Measurements from ENCODE around the gene NABP1.

GRCh38 chr2:191676790-191677645 lies 918 bp upstream of the NABP1 start:
- TF ChIP-seq CTCF (IDR thresholded peaks at IDR 0.05) (no peak), MAFK (IDR thresholded peaks at IDR 0.05; ENCODE audit: partially characterized antibody) (no peak), POLR2A (IDR thresholded peaks at IDR 0.05; ENCODE audit: low read length) (no peak), USF2 (IDR thresholded peaks at IDR 0.05) (no peak), CEBPB (IDR thresholded peaks at IDR 0.05) (no peak), FOSB (CRISPR knock-in tag; IDR thresholded peaks at IDR 0.05) (no peak), NR3C1 (IDR thresholded peaks at IDR 0.05) (no peak), CHD4 (IDR thresholded peaks at IDR 0.05; ENCODE audit: borderline replicate concordance) (no peak), ESRRA (IDR thresholded peaks at IDR 0.05; ENCODE audit: borderline replicate concordance, low read length) (no peak), HMGXB4 (CRISPR knock-in tag; IDR thresholded peaks at IDR 0.05; ENCODE audit: borderline replicate concordance) (no peak), TP53 (CRISPR knock-in tag; IDR thresholded peaks at IDR 0.05) (no peak)
